Measurements from ENCODE around the gene DYNC1LI2.

The DYNC1LI2 gene

GRCh38 chr16:66703406-66704215, 47.8 kb downstream of the DYNC1LI2 start:
- H3K4me3 ChIP-seq (ENCODE audit: low read depth, low read length): no peak overlapping the region
- DNase-seq (ENCODE audit: low read depth): no peak
- TF ChIP-seq CTCF (IDR thresholded peaks at IDR 0.05; ENCODE audit: insufficient read depth, low read depth, low read length, missing control alignments): no peak

- DNase-seq (ENCODE audit: low read depth): no peak
- H3K4me3 ChIP-seq (ENCODE audit: low read depth, low read length): no peak overlapping the region
- TF ChIP-seq CTCF (IDR thresholded peaks at IDR 0.05; ENCODE audit: insufficient read depth, low read depth, low read length, missing control alignments): no peak
Observed at GRCh38 chr16:66701516-66701915, 49.9 kb downstream of the DYNC1LI2 start.

- TF ChIP-seq CTCF (IDR thresholded peaks at IDR 0.05; ENCODE audit: insufficient read depth, low read depth, low read length, missing control alignments): no peak
- H3K4me3 ChIP-seq (ENCODE audit: low read depth, low read length): no peak overlapping the region
- no peak for DNase-seq (ENCODE audit: low read depth)
Observed at GRCh38 chr16:66701026-66701425, 50.4 kb downstream of the DYNC1LI2 start.

- no peak for TF ChIP-seq CTCF (IDR thresholded peaks at IDR 0.05; ENCODE audit: insufficient read depth, low read depth, low read length, missing control alignments)
- no peak overlapping the region for H3K4me3 ChIP-seq (ENCODE audit: low read depth, low read length)
- no peak for DNase-seq (ENCODE audit: low read depth)
Observed at GRCh38 chr16:66699898-66700297, 51.5 kb downstream of the DYNC1LI2 start.

GRCh38 chr16:66698046-66698445, 53.4 kb downstream of the DYNC1LI2 start:
- DNase-seq (ENCODE audit: low read depth): no peak
- H3K4me3 ChIP-seq (ENCODE audit: low read depth, low read length): no peak overlapping the region
- TF ChIP-seq CTCF (IDR thresholded peaks at IDR 0.05; ENCODE audit: insufficient read depth, low read depth, low read length, missing control alignments): no peak

GRCh38 chr16:66696669-66697630, 54.5 kb downstream of the DYNC1LI2 start, which contains the start of gene CMTM4:
TSS of gene CMTM4 (minus strand) at chr16:66696743. CDS start at chr16:66696525, 218 bp downstream.
- peak; percentile 20 for TF ChIP-seq CTCF (IDR thresholded peaks at IDR 0.05; ENCODE audit: insufficient read depth, low read depth, low read length, missing control alignments)
- DNase-seq (ENCODE audit: low read depth): peak; percentile 78
- H3K4me3 ChIP-seq (ENCODE audit: low read depth, low read length): peak within 1 kb of the TSS; percentile 57

Data from GM12865 (cell line).